CD8-positive, alpha-beta memory T cell (primary cell): ENCODE results near the gene TRIM8. TPM values are rescaled to one million over a fixed set of nuclear protein-coding genes. Genes with fewer than 3 reads are reported as not detected.

Experiments
- CTCF ChIA-PET: fragments of 350-600 bp; sonication (Branson Sonifier 250); formaldehyde crosslinking; loops from one replicate; lab custom pipeline; 2021; ENCODE audit warnings: antibody characterized with exemption; lab: Charles Lee
- POLR2A ChIA-PET: fragments of 350-600 bp; sonication (Branson Sonifier 250); formaldehyde crosslinking; loops from one replicate; lab custom pipeline; 2021; ENCODE audit warnings: antibody characterized with exemption; lab: Charles Lee
- DNase-seq, 5 donors: peaks; one replicate each; pipeline versions ENCODE4 v3.0.0 to v3.0.0-alpha.2; 2020 to 2022; ENCODE audit warnings: mixed read lengths in 1 of 5
- H3K27ac ChIP-seq: one replicate; pipeline ENCODE4 v1.7.0; 2013; ENCODE audit warnings: low read depth, mild to moderate bottlenecking, low read length, moderate library complexity
- H3K27me3 ChIP-seq: 2 replicates; pipeline ENCODE4 v1.7.0; 2013; ENCODE audit warnings: low read length, mild to moderate bottlenecking; ENCODE audit not compliant: insufficient read depth, poor library complexity, severe bottlenecking
- H3K36me3 ChIP-seq: 2 replicates; pipeline ENCODE4 v1.7.0; 2013; ENCODE audit warnings: mild to moderate bottlenecking, low read length, moderate library complexity; ENCODE audit not compliant: insufficient read depth
- H3K4me1 ChIP-seq: 2 replicates; pipeline ENCODE4 v1.7.0; 2013; ENCODE audit warnings: mild to moderate bottlenecking, low read length, moderate library complexity; ENCODE audit not compliant: insufficient read depth
- H3K4me3 ChIP-seq: 2 replicates; pipeline ENCODE4 v1.7.0; 2013; ENCODE audit warnings: mild to moderate bottlenecking, low read length
- H3K9me3 ChIP-seq: 2 replicates; pipeline ENCODE4 v1.7.0; 2013; ENCODE audit warnings: mild to moderate bottlenecking, low read length
- H3K27ac Mint-ChIP-seq, 8 donors: one replicate each; pipeline ENCODE4 v1.8.0; 2020 to 2021; ENCODE audit warnings: mixed read lengths in 8 of 8, mild to moderate bottlenecking in 6 of 8, inconsistent platforms in 3 of 8, moderate library complexity in 3 of 8
- H3K27me3 Mint-ChIP-seq, 2 donors: one replicate each; pipeline ENCODE4 v1.8.0; 2020 to 2021; ENCODE audit warnings: mixed read lengths in 2 of 2, mild to moderate bottlenecking in 1 of 2, moderate library complexity in 1 of 2
- H3K36me3 Mint-ChIP-seq, 3 donors: one replicate each; pipeline ENCODE4 v1.8.0; 2020 to 2021; ENCODE audit warnings: mixed read lengths in 3 of 3, inconsistent platforms in 1 of 3, mild to moderate bottlenecking in 1 of 3
- H3K4me1 Mint-ChIP-seq, 3 donors: one replicate each; pipeline ENCODE4 v1.8.0; 2020 to 2021; ENCODE audit warnings: mixed read lengths in 3 of 3, inconsistent platforms in 1 of 3, mild to moderate bottlenecking in 1 of 3
- H3K4me3 Mint-ChIP-seq, 7 donors: one replicate each; pipeline ENCODE4 v1.8.0; 2020 to 2021; ENCODE audit warnings: mixed read lengths in 7 of 7, mild to moderate bottlenecking in 6 of 7, moderate library complexity in 4 of 7, inconsistent platforms in 2 of 7
- H3K9me3 Mint-ChIP-seq, 5 donors: one replicate each; pipeline ENCODE4 v1.8.0; 2020 to 2022; ENCODE audit warnings: mixed read lengths in 5 of 5, mild to moderate bottlenecking in 3 of 5, moderate library complexity in 2 of 5, inconsistent platforms in 1 of 5
- polyA plus RNA-seq: library from polyadenylated mRNA; unstranded; fragments of 300-500 nt; fragmentation: Illumina TruSeq; gene quantifications from one replicate; pipeline ENCODE4 v1.2.3, GENCODE V29; 2021
- total RNA-seq, 2 experiments: library from RNA; stranded (reverse); gene quantifications; one replicate each; pipeline ENCODE4 v1.2.3, GENCODE V29; 2021

Gene TRIM8
- total and polyA plus RNA-seq, 3 experiments from 2014 or later: 63.9 to 74.5 (median 72.0) TPM

DNA sequence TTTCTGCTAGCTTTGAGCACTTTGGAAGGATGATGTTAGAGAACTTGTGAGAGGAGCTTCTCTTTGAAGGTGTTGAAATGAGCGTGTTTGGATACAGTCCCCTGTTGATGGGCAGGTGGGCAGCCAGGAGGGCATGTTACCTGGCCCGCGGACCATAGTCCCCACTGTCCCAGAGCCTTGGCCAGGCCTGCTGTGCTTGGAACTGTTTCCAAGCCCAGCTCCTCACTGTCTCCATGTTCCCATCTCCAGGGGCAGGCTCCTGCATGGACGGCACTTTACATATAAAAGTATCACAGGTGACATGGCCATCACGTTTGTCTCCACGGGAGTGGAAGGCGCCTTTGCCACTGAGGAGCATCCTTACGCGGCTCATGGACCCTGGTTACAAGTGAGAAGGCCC, 27.2 kb upstream of the TRIM8 start:
- Histone ChIP-seq H3K4me3 (no peak overlapping the region), H3K36me3 (peaks cover 14% of the 10 kb centered on the region), H3K9me3 (no peaks in the 10 kb centered on the region), H3K4me1 (peaks cover 19% of the 10 kb centered on the region), H3K27me3 (no peaks in the 10 kb centered on the region), H3K27ac (no peak overlapping the region)
- DNase-seq: no peak
- H3K4me3 Mint-ChIP-seq: no peak overlapping the region
- CTCF ChIA-PET: no interaction called here
- POLR2A ChIA-PET: interaction anchor here (1.1 kb wide), 1 partner anchor 16 kb away, joined by 3 read pairs; no protein-coding TSS in a partner anchor
- H3K27me3 Mint-ChIP-seq: no peaks in the 10 kb centered on the region
- peaks cover 0 to 53% (median 10%) of the 10 kb centered on the region in 3 donors for H3K36me3 Mint-ChIP-seq
- H3K9me3 Mint-ChIP-seq: no peaks in the 10 kb centered on the region
- peaks cover 8 to 12% (median 11%) of the 10 kb centered on the region in 3 donors for H3K4me1 Mint-ChIP-seq
- H3K27ac Mint-ChIP-seq: peak overlapping the region in 1 of 8 donors; percentile 20

DNA sequence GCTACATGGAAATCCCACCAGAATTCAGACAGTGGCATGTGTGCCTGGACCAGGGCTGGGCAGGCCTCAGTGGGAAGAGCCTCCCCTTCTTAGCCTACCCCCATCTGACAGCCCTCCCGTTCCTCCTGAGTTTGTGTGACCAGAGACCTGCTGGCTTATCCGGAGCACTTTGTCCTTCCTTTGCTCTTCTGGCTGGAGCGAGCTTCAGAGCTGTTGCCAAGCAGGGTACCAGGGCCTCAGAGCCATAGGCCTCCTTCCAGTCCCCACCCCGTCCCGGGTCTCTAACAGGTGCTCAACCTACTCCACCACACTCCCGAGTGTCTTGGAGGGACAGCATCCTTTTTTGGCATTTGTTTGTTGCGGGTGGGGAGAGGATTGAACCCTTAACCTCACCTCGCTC, 26.5 kb upstream of the TRIM8 start:
- H3K36me3 Mint-ChIP-seq: peaks cover 0 to 50% (median 10%) of the 10 kb centered on the region in 3 donors
- Histone ChIP-seq H3K27me3 (no peaks in the 10 kb centered on the region), H3K27ac (no peak overlapping the region), H3K4me3 (no peak overlapping the region), H3K4me1 (peaks cover 12% of the 10 kb centered on the region), H3K36me3 (peaks cover 14% of the 10 kb centered on the region), H3K9me3 (no peaks in the 10 kb centered on the region)
- ChIA-PET CTCF (interaction anchor here (1.4 kb wide), 1 partner anchor 24 kb away, joined by 3 read pairs; no protein-coding TSS in a partner anchor), POLR2A (no interaction called here)
- peaks cover 3 to 4% (median 3%) of the 10 kb centered on the region in 3 donors for H3K4me1 Mint-ChIP-seq
- no peak overlapping the region for H3K4me3 Mint-ChIP-seq
- DNase-seq: no peak
- no peaks in the 10 kb centered on the region for H3K9me3 Mint-ChIP-seq
- no peaks in the 10 kb centered on the region for H3K27me3 Mint-ChIP-seq
- H3K27ac Mint-ChIP-seq: peak overlapping the region in 1 of 8 donors; percentile 47

- H3K36me3 ChIP-seq: peaks cover 14% of the 10 kb centered on the region
- Mint-ChIP-seq H3K4me1 (no peaks in the 10 kb centered on the region), H3K9me3 (no peaks in the 10 kb centered on the region), H3K4me3 (no peak overlapping the region), H3K27ac (no peak overlapping the region), H3K36me3 (peaks cover 0 to 52% (median 10%) of the 10 kb centered on the region in 3 donors), H3K27me3 (no peaks in the 10 kb centered on the region)
- DNase-seq: no peak
- no peaks in the 10 kb centered on the region for H3K27me3 ChIP-seq
- CTCF ChIA-PET: interaction anchor here (1.4 to 1.6 kb wide), 2 partner anchors 22 to 25 kb away, joined by 3 to 4 read pairs; no protein-coding TSS in a partner anchor
- no peak overlapping the region for H3K4me3 ChIP-seq
- no peaks in the 10 kb centered on the region for H3K9me3 ChIP-seq
- POLR2A ChIA-PET: no interaction called here
- H3K27ac ChIP-seq: no peak overlapping the region
- no peaks in the 10 kb centered on the region for H3K4me1 ChIP-seq
These were observed 24.8 kb upstream of the TRIM8 start for GRCh38 chr10:102619281-102619981.

DNA sequence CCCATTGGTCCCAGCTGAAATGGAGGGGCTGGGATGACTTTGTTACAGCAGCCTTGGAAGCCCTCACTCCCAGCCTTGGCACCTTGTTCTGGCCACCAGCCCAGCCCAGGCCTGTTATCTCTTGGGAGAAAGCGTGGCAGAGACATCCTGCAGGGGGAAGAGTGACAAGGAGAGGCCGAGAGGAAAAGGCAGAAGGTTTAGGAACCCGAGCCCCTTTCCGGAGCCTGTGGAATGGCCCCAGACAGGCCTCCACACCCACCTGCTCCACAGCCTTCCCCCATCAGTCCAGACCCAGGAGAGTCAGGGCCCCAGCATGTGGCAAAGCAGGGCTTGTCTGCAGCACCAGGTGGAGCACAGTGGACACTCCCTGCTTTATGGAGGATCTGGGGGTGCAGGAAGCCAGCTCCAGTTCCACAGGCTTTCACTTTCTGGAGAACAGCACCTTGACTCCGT, 24.1 kb upstream of the TRIM8 start:
- H3K4me3 ChIP-seq: no peak overlapping the region
- ChIA-PET POLR2A (interaction anchor here (0.6 kb wide), 1 partner anchor 90 kb away, joined by 3 read pairs; no protein-coding TSS in a partner anchor), CTCF (no interaction called here)
- H3K9me3 Mint-ChIP-seq: no peaks in the 10 kb centered on the region
- no peaks in the 10 kb centered on the region for H3K4me1 Mint-ChIP-seq
- H3K4me1 ChIP-seq: no peaks in the 10 kb centered on the region
- H3K27ac Mint-ChIP-seq: no peak overlapping the region
- no peak overlapping the region for H3K27ac ChIP-seq
- no peaks in the 10 kb centered on the region for H3K27me3 Mint-ChIP-seq
- H3K36me3 Mint-ChIP-seq: peaks cover 0 to 49% (median 9%) of the 10 kb centered on the region in 3 donors
- H3K27me3 ChIP-seq: no peaks in the 10 kb centered on the region
- no peak for DNase-seq
- peaks cover 14% of the 10 kb centered on the region for H3K36me3 ChIP-seq
- H3K4me3 Mint-ChIP-seq: no peak overlapping the region
- H3K9me3 ChIP-seq: no peaks in the 10 kb centered on the region

DNA sequence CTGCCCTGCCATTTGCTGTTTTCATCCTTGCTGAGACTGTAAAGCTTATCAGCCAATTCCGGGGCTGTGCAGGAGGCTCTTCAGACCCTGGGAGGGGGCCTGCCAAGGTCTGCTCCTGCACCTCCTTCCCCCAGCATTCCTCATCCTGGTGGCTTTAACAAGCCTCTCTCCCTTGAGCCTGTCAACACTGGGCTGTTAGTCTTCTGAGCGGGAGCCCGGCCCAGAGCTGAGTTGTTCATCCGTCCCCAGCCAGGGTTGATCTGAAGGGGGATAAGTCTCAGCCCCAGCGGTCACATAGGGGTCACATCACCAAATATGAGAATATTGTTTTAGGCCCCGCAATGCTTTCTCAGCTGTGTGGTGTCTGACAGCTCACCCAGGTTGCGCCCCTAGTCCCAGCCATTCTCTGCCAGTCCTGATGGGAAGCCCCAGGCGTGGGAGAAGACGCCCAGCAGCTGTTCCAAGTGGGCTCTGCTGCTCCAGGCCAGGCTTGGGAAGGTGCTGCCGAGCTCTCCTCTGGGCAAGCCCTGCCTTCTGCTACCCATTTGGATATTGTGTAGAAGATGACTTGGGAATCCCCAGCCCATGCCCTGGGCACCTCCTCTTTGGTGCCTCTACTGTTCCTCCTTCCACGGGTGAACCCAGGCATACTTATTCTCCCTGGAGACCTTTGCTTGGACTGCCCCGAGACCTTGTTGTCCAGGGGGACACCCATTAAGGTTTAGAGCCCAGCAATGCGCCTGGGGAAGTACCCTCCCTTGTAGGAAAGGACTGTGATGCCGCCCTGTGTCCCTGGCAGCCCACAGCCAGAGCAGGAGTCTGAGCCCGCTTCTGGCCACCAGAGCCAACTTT, 23.5 kb upstream of the TRIM8 start:
- peaks cover 10% of the 10 kb centered on the region for H3K36me3 ChIP-seq
- ChIA-PET POLR2A (interaction anchor here (0.6 kb wide), 1 partner anchor 91 kb away, joined by 3 read pairs; no protein-coding TSS in a partner anchor), CTCF (no interaction called here)
- peak overlapping the region in 2 of 8 donors; percentile 56 to 63 for H3K27ac Mint-ChIP-seq
- no peaks in the 10 kb centered on the region for H3K4me1 ChIP-seq
- no peaks in the 10 kb centered on the region for H3K27me3 ChIP-seq
- H3K27ac ChIP-seq: no peak overlapping the region
- DNase-seq: no peak
- H3K9me3 ChIP-seq: no peaks in the 10 kb centered on the region
- H3K4me3 ChIP-seq: no peak overlapping the region
- no peaks in the 10 kb centered on the region for H3K27me3 Mint-ChIP-seq
- H3K9me3 Mint-ChIP-seq: no peaks in the 10 kb centered on the region
- H3K4me3 Mint-ChIP-seq: peak overlapping the region in 1 of 7 donors; percentile 29
- no peaks in the 10 kb centered on the region for H3K4me1 Mint-ChIP-seq
- peaks cover 0 to 45% (median 8%) of the 10 kb centered on the region in 3 donors for H3K36me3 Mint-ChIP-seq

- peaks cover 0 to 40% (median 8%) of the 10 kb centered on the region in 3 donors for H3K36me3 Mint-ChIP-seq
- ChIA-PET POLR2A (no interaction called here), CTCF (no interaction called here)
- H3K4me3 ChIP-seq: no peak overlapping the region
- no peaks in the 10 kb centered on the region for H3K4me1 ChIP-seq
- no peaks in the 10 kb centered on the region for H3K27me3 Mint-ChIP-seq
- no peak overlapping the region for H3K27ac ChIP-seq
- H3K27ac Mint-ChIP-seq: peak overlapping the region in 3 of 8 donors; percentile 17 to 63 (median 56)
- peaks cover 10% of the 10 kb centered on the region for H3K36me3 ChIP-seq
- no peaks in the 10 kb centered on the region for H3K9me3 Mint-ChIP-seq
- no peaks in the 10 kb centered on the region for H3K27me3 ChIP-seq
- H3K9me3 ChIP-seq: no peaks in the 10 kb centered on the region
- H3K4me1 Mint-ChIP-seq: no peaks in the 10 kb centered on the region
- H3K4me3 Mint-ChIP-seq: peak overlapping the region in 1 of 7 donors; percentile 29
- DNase-seq: no peak
These were observed 22.6 kb upstream of the TRIM8 start for GRCh38 chr10:102621443-102622325.

DNA sequence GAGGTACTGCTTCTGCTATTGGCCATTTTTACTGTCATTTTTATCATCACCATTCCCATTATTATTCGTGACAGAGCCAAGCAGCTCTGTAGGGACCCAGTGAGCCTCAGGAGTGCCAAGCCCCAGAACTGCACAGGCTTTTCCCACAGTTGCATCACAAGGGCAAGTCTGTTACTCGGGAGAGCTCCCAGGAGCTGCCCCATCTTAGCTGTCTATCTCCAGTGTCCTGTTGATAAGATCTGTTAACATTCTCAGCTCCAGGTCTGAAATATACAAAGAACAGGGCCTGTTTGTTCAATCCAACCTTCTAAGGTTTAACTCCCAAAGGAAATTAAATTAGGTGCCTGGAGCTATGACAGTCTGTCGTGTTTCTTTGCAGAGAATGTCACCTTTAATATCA, 20.2 kb upstream of the TRIM8 start:
- Histone ChIP-seq H3K9me3 (no peaks in the 10 kb centered on the region), H3K36me3 (no peaks in the 10 kb centered on the region), H3K27me3 (no peaks in the 10 kb centered on the region), H3K4me1 (no peaks in the 10 kb centered on the region), H3K4me3 (no peak overlapping the region), H3K27ac (no peak overlapping the region)
- Mint-ChIP-seq H3K9me3 (no peaks in the 10 kb centered on the region), H3K4me3 (no peak overlapping the region), H3K36me3 (peaks cover 0 to 28% (median 1%) of the 10 kb centered on the region in 3 donors), H3K4me1 (no peaks in the 10 kb centered on the region), H3K27ac (peak overlapping the region in 2 of 8 donors; percentile 34 to 57), H3K27me3 (no peaks in the 10 kb centered on the region)
- ChIA-PET POLR2A (no interaction called here), CTCF (no interaction called here)
- DNase-seq: no peak
